Measurements from ENCODE around the gene UQCR10. TPM values are rescaled to one million over a fixed set of nuclear protein-coding genes. Genes with fewer than 3 reads are reported as not detected.
A peak's percentile ranks its signal among the peaks of the same experiment; 100 is the strongest.

The UQCR10 gene
- total RNA-seq, 2 experiments from 2014 or later = 94.2 to 94.9 TPM

- DNase-seq = no peak
- CTCF ChIA-PET = no interaction called here
- Mint-ChIP-seq H3K9me3 (ENCODE audit: low read depth) (no peaks in the 10 kb centered on the region), H3K36me3 (peaks cover 43% of the 10 kb centered on the region), H3K4me1 (peaks cover 19% of the 10 kb centered on the region), H3K27me3 (no peaks in the 10 kb centered on the region), H3K4me3 (no peak overlapping the region), H3K27ac (peak overlapping the region; percentile 29)
- ATAC-seq = no peak
Observed at GRCh38 chr22:29819501-29819900, 52.3 kb downstream of the UQCR10 start.

Other genes with a start within 250 kb of the UQCR10 start
- 10 to 100 TPM; 57.5 to 62.9 TPM for gene THOC5, start 213.6 kb upstream of the UQCR10 start, total RNA-seq
- gene NIPSNAP1, start 186.3 kb upstream of the UQCR10 start, total RNA-seq = 10 to 100 TPM; 43.4 to 44.8 TPM
- 10 to 100 TPM; 46.6 to 61.2 TPM for gene NF2, start 163.7 kb upstream of the UQCR10 start, total RNA-seq
- not detected for gene CABP7, start 47.4 kb upstream of the UQCR10 start, total RNA-seq
- 10 to 100 TPM; 18.3 to 24.3 TPM for gene ZMAT5, start 362 bp upstream of the UQCR10 start, total RNA-seq
- 10 to 100 TPM; 84.4 to 90.2 TPM for gene ASCC2, start 70.9 kb downstream of the UQCR10 start, total RNA-seq
- gene MTMR3, start 115.8 kb downstream of the UQCR10 start, total RNA-seq = 10 to 100 TPM; 26.1 to 26.4 TPM

All from activated CD8-positive, alpha-beta memory T cell treated with anti-CD3 and anti-CD28 coated beads, Interleukin-2, amount 10 ng/mL, durations not matched to agents 7 days and 5 days (primary cell).